Mammary epithelial cell (primary cell): Measurements from ENCODE around the gene EIF4A2.

ENCODE experiments used
- EZH2 ChIP-seq: IDR thresholded peaks from 2 replicates; pipeline ENCODE4 v1.6.1; 2012; ENCODE audit warnings: low read length, inconsistent platforms, borderline replicate concordance
- TF ChIP-seq, protein P1 (sequence below), 2 donors: IDR thresholded peaks in 1 of 2; conservative IDR thresholded peaks in 1 of 2; 2 replicates each; pipeline ENCODE4 v1.5.1; 2011 to 2012; ENCODE audit warnings: inconsistent platforms in 2 of 2, low read length in 2 of 2, mild to moderate bottlenecking in 2 of 2, control low read depth in 1 of 2, low read depth in 1 of 2; ENCODE audit not compliant: insufficient read depth in 1 of 2; ENCODE audit errors: extremely low read depth in 1 of 2

DNA sequence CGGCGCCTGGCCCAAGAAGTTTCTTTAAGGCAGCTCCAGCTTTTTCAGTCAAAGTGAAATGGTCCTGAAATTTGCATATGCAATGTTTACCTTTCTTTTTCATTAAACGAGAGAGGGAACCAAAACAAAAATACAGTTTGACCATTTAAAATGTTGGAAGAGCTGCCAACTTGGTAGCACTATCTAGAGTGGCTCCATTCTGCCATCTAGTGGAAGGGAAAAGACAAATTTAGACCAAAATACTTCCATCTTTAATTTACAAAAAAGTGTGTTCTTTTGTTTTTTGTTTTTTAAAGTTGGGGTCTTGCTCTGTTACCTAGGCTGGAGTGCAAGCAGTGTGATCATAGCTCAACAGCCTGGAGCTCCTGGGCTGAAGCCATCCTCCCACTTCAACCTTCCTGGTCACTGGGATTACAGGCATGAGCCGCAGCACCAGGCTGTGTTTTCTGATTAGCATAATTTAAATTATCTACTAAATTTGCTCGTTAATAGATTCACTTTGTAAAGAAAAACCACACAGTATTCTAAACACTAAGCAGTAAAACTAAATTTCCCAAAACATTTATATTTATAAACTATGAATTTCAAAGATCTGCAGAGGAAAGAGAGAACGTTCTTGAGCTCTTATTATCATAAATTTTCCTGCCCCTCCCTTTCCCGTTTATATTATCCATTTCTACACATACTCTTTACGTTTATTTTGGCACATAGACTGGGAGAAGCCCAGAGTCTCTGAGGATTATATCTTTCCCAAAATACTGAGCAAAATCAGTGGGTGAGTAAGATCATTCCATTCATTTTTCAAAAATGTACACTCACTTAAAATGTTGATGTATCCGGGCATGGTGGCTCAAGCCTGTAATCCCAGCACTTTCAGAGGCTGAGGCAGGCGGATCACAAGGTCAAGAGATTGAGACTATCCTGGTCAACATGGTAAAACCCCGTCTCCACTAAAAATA lies 38.3 kb downstream of the EIF4A2 start:
- TF ChIP-seq, protein P1, sequence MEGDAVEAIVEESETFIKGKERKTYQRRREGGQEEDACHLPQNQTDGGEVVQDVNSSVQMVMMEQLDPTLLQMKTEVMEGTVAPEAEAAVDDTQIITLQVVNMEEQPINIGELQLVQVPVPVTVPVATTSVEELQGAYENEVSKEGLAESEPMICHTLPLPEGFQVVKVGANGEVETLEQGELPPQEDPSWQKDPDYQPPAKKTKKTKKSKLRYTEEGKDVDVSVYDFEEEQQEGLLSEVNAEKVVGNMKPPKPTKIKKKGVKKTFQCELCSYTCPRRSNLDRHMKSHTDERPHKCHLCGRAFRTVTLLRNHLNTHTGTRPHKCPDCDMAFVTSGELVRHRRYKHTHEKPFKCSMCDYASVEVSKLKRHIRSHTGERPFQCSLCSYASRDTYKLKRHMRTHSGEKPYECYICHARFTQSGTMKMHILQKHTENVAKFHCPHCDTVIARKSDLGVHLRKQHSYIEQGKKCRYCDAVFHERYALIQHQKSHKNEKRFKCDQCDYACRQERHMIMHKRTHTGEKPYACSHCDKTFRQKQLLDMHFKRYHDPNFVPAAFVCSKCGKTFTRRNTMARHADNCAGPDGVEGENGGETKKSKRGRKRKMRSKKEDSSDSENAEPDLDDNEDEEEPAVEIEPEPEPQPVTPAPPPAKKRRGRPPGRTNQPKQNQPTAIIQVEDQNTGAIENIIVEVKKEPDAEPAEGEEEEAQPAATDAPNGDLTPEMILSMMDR (conservative IDR thresholded peaks at IDR 0.05 in 1 of 2, IDR thresholded peaks at IDR 0.05 in 1 of 2; ENCODE audit: extremely low read depth in 1 of 2, insufficient read depth in 1 of 2, low read depth in 1 of 2, low read length in 2 of 2) = peak; percentile 39 to 70
- TF ChIP-seq EZH2 = no peak
